HL-60 (cell line): ENCODE data around the gene KCTD13.

ENCODE experiments used
- CTCF ChIP-seq: IDR thresholded peaks from one replicate; pipeline ENCODE4 v1.5.1; 2011; ENCODE audit warnings: low read length, control low read depth, inconsistent platforms; ENCODE audit not compliant: insufficient read depth
- POLR2AphosphoS5 ChIP-seq: IDR thresholded peaks from 2 replicates; pipeline ENCODE4 v1.6.1; 2012; ENCODE audit warnings: low read depth
- TF ChIP-seq, protein P1 (sequence below): IDR thresholded peaks from 2 replicates; pipeline ENCODE4 v1.6.1; 2012; ENCODE audit warnings: low read depth; ENCODE audit not compliant: insufficient replicate concordance

- TF ChIP-seq CTCF (no peak), POLR2AphosphoS5 (no peak)
- TF ChIP-seq, protein P1, sequence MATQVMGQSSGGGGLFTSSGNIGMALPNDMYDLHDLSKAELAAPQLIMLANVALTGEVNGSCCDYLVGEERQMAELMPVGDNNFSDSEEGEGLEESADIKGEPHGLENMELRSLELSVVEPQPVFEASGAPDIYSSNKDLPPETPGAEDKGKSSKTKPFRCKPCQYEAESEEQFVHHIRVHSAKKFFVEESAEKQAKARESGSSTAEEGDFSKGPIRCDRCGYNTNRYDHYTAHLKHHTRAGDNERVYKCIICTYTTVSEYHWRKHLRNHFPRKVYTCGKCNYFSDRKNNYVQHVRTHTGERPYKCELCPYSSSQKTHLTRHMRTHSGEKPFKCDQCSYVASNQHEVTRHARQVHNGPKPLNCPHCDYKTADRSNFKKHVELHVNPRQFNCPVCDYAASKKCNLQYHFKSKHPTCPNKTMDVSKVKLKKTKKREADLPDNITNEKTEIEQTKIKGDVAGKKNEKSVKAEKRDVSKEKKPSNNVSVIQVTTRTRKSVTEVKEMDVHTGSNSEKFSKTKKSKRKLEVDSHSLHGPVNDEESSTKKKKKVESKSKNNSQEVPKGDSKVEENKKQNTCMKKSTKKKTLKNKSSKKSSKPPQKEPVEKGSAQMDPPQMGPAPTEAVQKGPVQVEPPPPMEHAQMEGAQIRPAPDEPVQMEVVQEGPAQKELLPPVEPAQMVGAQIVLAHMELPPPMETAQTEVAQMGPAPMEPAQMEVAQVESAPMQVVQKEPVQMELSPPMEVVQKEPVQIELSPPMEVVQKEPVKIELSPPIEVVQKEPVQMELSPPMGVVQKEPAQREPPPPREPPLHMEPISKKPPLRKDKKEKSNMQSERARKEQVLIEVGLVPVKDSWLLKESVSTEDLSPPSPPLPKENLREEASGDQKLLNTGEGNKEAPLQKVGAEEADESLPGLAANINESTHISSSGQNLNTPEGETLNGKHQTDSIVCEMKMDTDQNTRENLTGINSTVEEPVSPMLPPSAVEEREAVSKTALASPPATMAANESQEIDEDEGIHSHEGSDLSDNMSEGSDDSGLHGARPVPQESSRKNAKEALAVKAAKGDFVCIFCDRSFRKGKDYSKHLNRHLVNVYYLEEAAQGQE = no peak
Observed at GRCh38 chr16:29975134-29975538, 49.1 kb upstream of the KCTD13 start.
